Ammon's horn (tissue), 1 donor: ENCODE data around the gene ZNF154.
A peak's percentile ranks its signal among the peaks of the same experiment; 100 is the strongest.
"Not testable (repeated sequence)": the region's sequence is repeated elsewhere in the genome, so short reads cannot be mapped to it uniquely, and the experiment has no call there.

ENCODE experiments used
- DNase-seq: peaks from one replicate; pipeline ENCODE4 v3.0.0-alpha.2; 2016; ENCODE audit warnings: low spot score

ZNF154 gene

GRCh38 chr19:57708641-57709361, at the start of gene ZNF154:
Gene ZNF154, minus strand, starts transcription at chr19:57709204. Its CDS starts 233 bp downstream, at chr19:57708971.
- DNase-seq = peak; percentile 71

- no peak for DNase-seq
Observed at GRCh38 chr19:57757941-57758340, 48.9 kb upstream of the ZNF154 start.

- DNase-seq = no peak
Observed at GRCh38 chr19:57755031-57755430, 46.0 kb upstream of the ZNF154 start.

- DNase-seq = no peak
Observed at GRCh38 chr19:57754091-57754673, 45.2 kb upstream of the ZNF154 start.

- no peak for DNase-seq
Observed at GRCh38 chr19:57748029-57748428, 39.0 kb upstream of the ZNF154 start.

- DNase-seq = no peak
Observed at GRCh38 chr19:57747472-57747807, 38.4 kb upstream of the ZNF154 start.

GRCh38 chr19:57746580-57747471, 37.8 kb upstream of the ZNF154 start, which contains the start of gene ZNF776:
Gene ZNF776, plus strand, starts transcription at chr19:57746815. Its CDS starts 244 bp downstream, at chr19:57747059.
- DNase-seq = peak; percentile 93

- not testable (repeated sequence) for DNase-seq
Observed at GRCh38 chr19:57738770-57739169, 29.8 kb upstream of the ZNF154 start.

- DNase-seq = not testable (repeated sequence)
Observed at GRCh38 chr19:57738320-57738719, 29.3 kb upstream of the ZNF154 start.

- DNase-seq = no peak
Observed at GRCh38 chr19:57720878-57721277, 11.9 kb upstream of the ZNF154 start.

GRCh38 chr19:57719901-57720519, 11.0 kb upstream of the ZNF154 start:
- no peak for DNase-seq

GRCh38 chr19:57719424-57719823, 10.4 kb upstream of the ZNF154 start:
- DNase-seq = no peak

- DNase-seq = no peak
Observed at GRCh38 chr19:57712222-57712621, 3.2 kb upstream of the ZNF154 start.

GRCh38 chr19:57709616-57710015, 612 bp upstream of the ZNF154 start:
- no peak for DNase-seq

- no peak for DNase-seq
Observed at GRCh38 chr19:57706346-57706745, 2.7 kb downstream of the ZNF154 start.

- DNase-seq = no peak
Observed at GRCh38 chr19:57701625-57702024, 7.4 kb downstream of the ZNF154 start.

- DNase-seq = no peak
Observed at GRCh38 chr19:57689750-57690149, 19.3 kb downstream of the ZNF154 start.

GRCh38 chr19:57688011-57688763, 20.8 kb downstream of the ZNF154 start:
- DNase-seq = no peak

GRCh38 chr19:57687363-57688010, 21.5 kb downstream of the ZNF154 start:
- DNase-seq = no peak

GRCh38 chr19:57686727-57687126, 22.3 kb downstream of the ZNF154 start:
- no peak for DNase-seq

- no peak for DNase-seq
Observed at GRCh38 chr19:57682226-57682766, 26.7 kb downstream of the ZNF154 start.
